Kidney (tissue), 14 donors: ENCODE data around the gene UST. TPM values are rescaled to one million over a fixed set of nuclear protein-coding genes. Genes with fewer than 3 reads are reported as not detected.

ENCODE experiments used
- DNase-seq, 5 donors: peaks; one replicate each; pipeline ENCODE4 v3.0.0-alpha.2; 2013 to 2020
- FAIRE-seq: peaks from 2 replicates; lab custom pipeline; 2012; peaks lifted over from hg19 to GRCh38; lab: Jason Lieb, UNC
- H3K27ac ChIP-seq, 2 donors: one replicate each; pipeline ENCODE4 v1.7.0; 2013; ENCODE audit warnings: low read depth in 2 of 2, low read length in 2 of 2, inconsistent platforms in 1 of 2
- H3K27me3 ChIP-seq: one replicate; pipeline ENCODE4 v1.7.1; 2013; ENCODE audit warnings: low read length, inconsistent platforms; ENCODE audit not compliant: control insufficient read depth, insufficient read depth
- H3K36me3 ChIP-seq, 3 donors: one replicate each; pipeline versions ENCODE4 v1.7.0 to v1.7.1; 2013; ENCODE audit warnings: low read length in 3 of 3, control low read depth in 1 of 3, inconsistent platforms in 1 of 3; ENCODE audit not compliant: insufficient read depth in 3 of 3, control insufficient read depth in 2 of 3
- H3K4me1 ChIP-seq, 3 donors: one replicate each; pipeline versions ENCODE4 v1.7.0 to v1.7.1; 2013; ENCODE audit warnings: low read length in 3 of 3, inconsistent platforms in 1 of 3, low read depth in 1 of 3; ENCODE audit not compliant: control insufficient read depth in 2 of 3, insufficient read depth in 2 of 3
- H3K4me3 ChIP-seq, 3 donors: one replicate each; pipeline versions ENCODE4 v1.7.0 to v1.8.1; 2013; ENCODE audit warnings: low read length in 3 of 3, control low read depth in 1 of 3, inconsistent platforms in 1 of 3
- H3K9ac ChIP-seq, 3 donors: one replicate each; pipeline versions ENCODE4 v1.7.0 to v1.7.1; 2013; ENCODE audit warnings: low read length in 3 of 3, control low read depth in 1 of 3, inconsistent platforms in 1 of 3
- H3K9me3 ChIP-seq, 3 donors: one replicate each; pipeline versions ENCODE4 v1.7.0 to v1.7.1; 2013; ENCODE audit warnings: low read length in 3 of 3, control low read depth in 1 of 3, inconsistent platforms in 1 of 3; ENCODE audit not compliant: control insufficient read depth in 2 of 3, insufficient read depth in 1 of 3
- CTCF ChIP-seq: IDR thresholded peaks from 3 replicates; pipeline ENCODE4 v1.5.1; 2012; ENCODE audit warnings: mild to moderate bottlenecking, moderate library complexity, borderline replicate concordance; ENCODE audit not compliant: insufficient read depth; ENCODE audit errors: extremely low read depth
- intact Hi-C: fragments of 100-400 bp; cut with DNase I; formaldehyde crosslinking; loops from one replicate; pipeline ENCODE4 v1.11.1; 2022
- polyA plus RNA-seq: library from polyadenylated mRNA; stranded (reverse); fragments of 350-450 nt; fragmentation: Illumina TruSeq; extraction: RNeasy Lipid Tissue Mini Kit (QIAGEN cat#74804); gene quantifications from one replicate; pipeline ENCODE4 v1.2.3, GENCODE V29; 2014; ENCODE audit warnings: low read depth, low replicate concordance; ENCODE audit not compliant: insufficient read depth
- total RNA-seq: library from RNA; stranded (reverse); fragmentation: NEBNext Ultra II Directional; extraction: Animal tissue kit (Norgen Biotek cat#: 25700); gene quantifications from one replicate; pipeline ENCODE4 v1.2.1, GENCODE V29; 2021
- donor health status: control.
- donor health status: control.
- donor health status: control.
- donor health status: control.
- donor health status: control.
- donor health status: DM: yes; HTN: yes; CAD: no.
- donor health status: Normal renal cell carcinoma (clear cell type).

The UST gene
- total and polyA plus RNA-seq, 2 donors from 2014 or later: 3.2 to 4.2 TPM

GRCh38 chr6:149013586-149014344 lies 266.9 kb downstream of the UST start:
- no peaks in the 10 kb centered on the region for H3K9me3 ChIP-seq
- H3K4me1 ChIP-seq: no peaks in the 10 kb centered on the region
- FAIRE-seq: no peak
- no peak for TF ChIP-seq CTCF
- no peak overlapping the region for H3K27ac ChIP-seq
- no peaks in the 10 kb centered on the region for H3K27me3 ChIP-seq
- H3K4me3 ChIP-seq: no peak overlapping the region
- H3K36me3 ChIP-seq: no peaks in the 10 kb centered on the region
- no peak for DNase-seq
- no peak overlapping the region for H3K9ac ChIP-seq
- intact Hi-C loops: no loop called here

- intact Hi-C loops: no loop called here
- no peaks in the 10 kb centered on the region for H3K36me3 ChIP-seq
- H3K4me3 ChIP-seq: no peak overlapping the region
- TF ChIP-seq CTCF: no peak
- FAIRE-seq (no peak), DNase-seq (no peak)
- H3K4me1 ChIP-seq: no peaks in the 10 kb centered on the region
- no peak overlapping the region for H3K27ac ChIP-seq
- no peak overlapping the region for H3K9ac ChIP-seq
- no peaks in the 10 kb centered on the region for H3K9me3 ChIP-seq
- H3K27me3 ChIP-seq: no peaks in the 10 kb centered on the region
These were observed 268.1 kb downstream of the UST start for GRCh38 chr6:149014631-149015534.

- no peak for FAIRE-seq
- no peaks in the 10 kb centered on the region for H3K4me1 ChIP-seq
- no peaks in the 10 kb centered on the region for H3K27me3 ChIP-seq
- H3K4me3 ChIP-seq: no peak overlapping the region
- no peak overlapping the region for H3K27ac ChIP-seq
- no peak for DNase-seq
- intact Hi-C loops: no loop called here
- H3K9ac ChIP-seq: no peak overlapping the region
- no peak for TF ChIP-seq CTCF
- no peaks in the 10 kb centered on the region for H3K9me3 ChIP-seq
- H3K36me3 ChIP-seq: no peaks in the 10 kb centered on the region
These were observed 269.0 kb downstream of the UST start for GRCh38 chr6:149015535-149016525.
